ENCODE results near the gene CCDC167.

Gene CCDC167

DNA sequence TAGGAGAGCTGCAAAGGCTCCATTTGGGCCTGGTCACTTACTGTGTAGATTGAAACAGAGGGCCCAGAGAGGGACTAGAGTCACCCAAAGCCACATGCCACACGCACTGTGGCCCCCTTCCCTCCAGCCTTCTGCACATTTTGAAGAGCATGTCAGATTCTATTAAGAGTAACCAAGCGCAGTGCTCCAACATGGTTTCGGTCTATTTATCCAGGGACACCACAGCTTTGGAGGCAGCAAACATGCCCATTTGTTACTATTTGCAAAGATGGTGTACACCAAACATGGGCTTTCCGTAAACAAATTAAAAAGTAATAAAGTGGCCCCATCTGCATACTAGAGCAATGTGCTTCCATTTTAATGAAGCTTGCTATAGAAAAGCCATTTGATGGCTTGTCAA lies 43.7 kb upstream of the CCDC167 start:
- TF ChIP-seq, protein P1, sequence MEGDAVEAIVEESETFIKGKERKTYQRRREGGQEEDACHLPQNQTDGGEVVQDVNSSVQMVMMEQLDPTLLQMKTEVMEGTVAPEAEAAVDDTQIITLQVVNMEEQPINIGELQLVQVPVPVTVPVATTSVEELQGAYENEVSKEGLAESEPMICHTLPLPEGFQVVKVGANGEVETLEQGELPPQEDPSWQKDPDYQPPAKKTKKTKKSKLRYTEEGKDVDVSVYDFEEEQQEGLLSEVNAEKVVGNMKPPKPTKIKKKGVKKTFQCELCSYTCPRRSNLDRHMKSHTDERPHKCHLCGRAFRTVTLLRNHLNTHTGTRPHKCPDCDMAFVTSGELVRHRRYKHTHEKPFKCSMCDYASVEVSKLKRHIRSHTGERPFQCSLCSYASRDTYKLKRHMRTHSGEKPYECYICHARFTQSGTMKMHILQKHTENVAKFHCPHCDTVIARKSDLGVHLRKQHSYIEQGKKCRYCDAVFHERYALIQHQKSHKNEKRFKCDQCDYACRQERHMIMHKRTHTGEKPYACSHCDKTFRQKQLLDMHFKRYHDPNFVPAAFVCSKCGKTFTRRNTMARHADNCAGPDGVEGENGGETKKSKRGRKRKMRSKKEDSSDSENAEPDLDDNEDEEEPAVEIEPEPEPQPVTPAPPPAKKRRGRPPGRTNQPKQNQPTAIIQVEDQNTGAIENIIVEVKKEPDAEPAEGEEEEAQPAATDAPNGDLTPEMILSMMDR (IDR thresholded peaks at IDR 0.05; ENCODE audit: low read depth, low read length) = no peak
- no peak for DNase-seq (ENCODE audit: low read depth in 2 of 2)
- no peak overlapping the region for H3K4me3 ChIP-seq (replicated peaks in 1 of 2; ENCODE audit: low read depth in 2 of 2, low read length in 2 of 2)

DNA sequence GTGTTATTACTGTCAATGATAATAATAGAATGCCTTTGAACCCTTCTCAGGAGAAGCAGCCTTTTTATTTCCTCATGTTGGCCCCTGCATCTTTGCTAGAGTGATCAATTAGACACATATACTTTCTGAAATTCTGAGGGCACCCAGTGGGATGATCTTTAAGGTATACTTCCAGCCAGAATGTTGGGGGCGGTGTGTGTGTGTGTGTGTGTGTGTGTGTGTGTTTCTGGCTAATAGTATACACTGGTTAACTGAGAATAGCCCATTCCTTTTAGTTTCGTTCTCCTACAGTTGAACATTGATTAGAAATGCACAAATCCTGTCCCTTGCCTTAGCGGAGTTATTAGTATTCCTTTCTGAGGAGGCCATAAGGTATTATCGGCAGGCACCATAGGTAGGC lies 41.7 kb upstream of the CCDC167 start:
- no peak for DNase-seq (ENCODE audit: low read depth in 2 of 2)
- TF ChIP-seq, protein P1 (IDR thresholded peaks at IDR 0.05; ENCODE audit: low read depth, low read length) = no peak
- H3K4me3 ChIP-seq (replicated peaks in 1 of 2; ENCODE audit: low read depth in 2 of 2, low read length in 2 of 2) = no peak overlapping the region

DNA sequence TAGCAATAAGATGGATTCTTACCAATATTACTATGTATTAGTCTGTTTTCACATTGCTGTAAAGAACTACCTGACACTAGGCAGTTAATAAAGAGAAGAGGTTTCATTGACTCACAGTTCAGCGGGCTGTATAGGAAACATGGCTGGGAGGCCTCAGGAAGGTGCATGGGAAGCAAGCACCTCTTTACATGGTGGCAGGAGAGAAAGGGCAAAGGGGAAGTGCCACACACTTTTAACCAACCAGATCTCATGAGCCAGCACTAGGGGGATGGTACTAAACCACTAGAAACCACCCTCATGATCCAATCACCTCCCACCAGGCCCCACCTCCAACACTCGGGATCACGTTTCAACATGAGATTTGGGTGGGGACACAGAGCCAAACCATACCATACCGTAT lies 40.7 kb upstream of the CCDC167 start:
- DNase-seq (ENCODE audit: low read depth in 2 of 2) = no peak
- no peak overlapping the region for H3K4me3 ChIP-seq (replicated peaks in 1 of 2; ENCODE audit: low read depth in 2 of 2, low read length in 2 of 2)
- TF ChIP-seq, protein P1 (IDR thresholded peaks at IDR 0.05; ENCODE audit: low read depth, low read length) = no peak

DNA sequence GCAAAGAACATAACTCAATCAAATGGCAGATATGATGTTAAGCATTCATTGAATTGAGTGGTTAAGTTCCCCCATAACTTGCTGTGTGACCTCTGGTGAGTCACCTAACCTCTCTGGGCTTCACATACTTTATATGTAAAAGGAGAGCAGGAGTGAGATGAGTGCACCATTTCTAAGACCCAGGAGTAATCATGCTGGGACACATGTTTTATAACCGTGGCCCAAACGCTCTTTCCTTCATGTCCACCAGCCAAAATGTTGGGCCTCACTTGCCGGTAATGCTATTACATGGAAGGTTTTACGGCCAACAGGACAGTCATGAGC lies 40.3 kb upstream of the CCDC167 start:
- DNase-seq (ENCODE audit: low read depth in 2 of 2) = no peak
- no peak overlapping the region for H3K4me3 ChIP-seq (replicated peaks in 1 of 2; ENCODE audit: low read depth in 2 of 2, low read length in 2 of 2)
- TF ChIP-seq, protein P1 (IDR thresholded peaks at IDR 0.05; ENCODE audit: low read depth, low read length) = no peak

DNA sequence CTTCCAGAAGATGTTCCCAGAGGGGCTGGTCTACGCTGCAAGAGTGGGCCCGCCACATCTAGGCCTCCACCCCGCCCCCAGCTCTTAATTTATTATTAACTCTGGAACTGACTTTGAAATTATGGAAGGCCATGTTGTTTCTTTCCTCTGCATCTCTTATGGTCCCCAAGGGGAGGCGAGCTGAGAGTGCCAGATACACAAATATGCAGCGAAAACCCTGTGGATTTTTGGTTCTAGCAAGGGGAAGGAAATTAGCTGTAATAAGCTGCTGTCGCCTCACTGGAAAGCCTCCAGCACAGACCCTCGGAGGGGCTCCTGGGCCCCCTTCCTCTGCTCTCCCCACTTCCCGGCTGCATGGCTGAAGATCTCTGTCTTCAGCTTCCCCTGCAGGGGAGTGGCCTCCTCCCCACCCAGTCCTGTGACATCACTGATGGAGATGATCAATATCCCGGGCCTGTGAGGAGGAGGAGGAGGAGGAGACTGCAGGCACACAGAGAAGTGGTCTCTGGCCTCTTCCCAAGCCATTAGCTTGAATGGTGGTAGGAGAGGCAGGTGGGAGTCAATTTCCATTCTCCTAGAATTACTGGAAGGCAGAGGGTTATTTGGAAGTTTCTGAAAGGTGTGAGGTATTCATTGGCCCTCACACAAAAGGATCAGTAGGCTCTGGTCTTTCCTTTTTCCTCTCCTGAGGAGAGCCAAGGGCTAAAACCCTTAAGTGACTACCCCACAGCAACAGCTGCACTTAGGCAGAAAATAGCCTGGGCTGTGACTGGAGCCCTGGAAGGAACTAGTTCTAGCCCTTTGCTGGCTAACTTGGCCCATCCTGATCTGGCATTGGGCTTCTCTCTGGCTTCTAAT lies 39.7 kb upstream of the CCDC167 start:
- DNase-seq (ENCODE audit: low read depth in 2 of 2) = no peak

DNA sequence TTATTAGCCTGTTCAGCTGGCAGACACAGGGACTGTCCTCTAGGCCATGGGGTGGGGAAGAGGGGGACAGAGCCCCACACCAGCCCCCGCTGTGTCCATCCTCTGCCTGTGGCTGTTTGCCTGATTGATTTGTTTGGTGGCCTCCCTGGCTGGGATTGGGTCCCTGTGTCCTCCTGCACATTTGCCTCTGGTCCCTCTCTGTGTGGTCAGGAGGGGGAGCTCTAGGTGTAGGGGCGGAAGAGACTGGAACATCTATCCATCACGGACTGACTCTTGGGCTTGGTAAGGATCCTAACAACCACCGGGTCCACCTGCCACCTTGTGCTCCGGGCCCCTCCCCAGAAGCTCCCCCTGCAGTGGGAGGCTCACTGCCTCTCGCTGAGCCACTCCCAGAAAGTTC lies 38.4 kb upstream of the CCDC167 start:
- DNase-seq (ENCODE audit: low read depth in 2 of 2) = no peak
- TF ChIP-seq, protein P1 (IDR thresholded peaks at IDR 0.05; ENCODE audit: low read depth, low read length) = peak; percentile 48
- H3K4me3 ChIP-seq (replicated peaks in 1 of 2; ENCODE audit: low read depth in 2 of 2, low read length in 2 of 2) = no peak overlapping the region

More for the DNA sequence above, 39.7 kb upstream of the CCDC167 start:
- H3K4me3 ChIP-seq (replicated peaks in 1 of 2; ENCODE audit: low read depth in 2 of 2, low read length in 2 of 2) = no peak overlapping the region
- TF ChIP-seq, protein P1 (IDR thresholded peaks at IDR 0.05; ENCODE audit: low read depth, low read length) = no peak

DNA sequence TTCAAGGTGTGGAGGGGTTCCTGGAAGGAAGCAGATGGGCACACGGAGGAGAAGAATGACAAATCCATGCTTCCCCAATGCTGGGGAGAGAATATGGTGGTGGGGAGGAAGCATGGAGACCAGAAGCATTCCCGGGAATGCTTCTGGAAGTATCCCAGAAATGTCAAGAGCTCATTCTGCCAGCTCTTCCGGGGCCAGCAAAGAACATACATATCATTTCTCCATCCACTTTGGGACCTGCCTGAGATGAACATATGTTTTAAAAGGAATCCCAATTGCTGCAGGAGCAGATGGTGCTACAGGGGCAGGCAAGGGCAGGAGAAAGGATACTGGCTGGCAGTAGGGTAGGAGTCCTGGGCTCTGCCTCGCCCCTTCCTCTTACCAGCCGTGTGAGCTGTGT lies 37.9 kb upstream of the CCDC167 start:
- TF ChIP-seq, protein P1 (IDR thresholded peaks at IDR 0.05; ENCODE audit: low read depth, low read length) = no peak
- DNase-seq (ENCODE audit: low read depth in 2 of 2) = no peak
- H3K4me3 ChIP-seq (replicated peaks in 1 of 2; ENCODE audit: low read depth in 2 of 2, low read length in 2 of 2) = no peak overlapping the region

Data from cardiac fibroblast (primary cell).